Measurements from ENCODE around the gene ITGB4. TPM values are rescaled to one million over a fixed set of nuclear protein-coding genes. Genes with fewer than 3 reads are reported as not detected.

Gene ITGB4
- total RNA-seq, 2 experiments from 2014 or later, result 0.81 to 1.3 TPM

DNA sequence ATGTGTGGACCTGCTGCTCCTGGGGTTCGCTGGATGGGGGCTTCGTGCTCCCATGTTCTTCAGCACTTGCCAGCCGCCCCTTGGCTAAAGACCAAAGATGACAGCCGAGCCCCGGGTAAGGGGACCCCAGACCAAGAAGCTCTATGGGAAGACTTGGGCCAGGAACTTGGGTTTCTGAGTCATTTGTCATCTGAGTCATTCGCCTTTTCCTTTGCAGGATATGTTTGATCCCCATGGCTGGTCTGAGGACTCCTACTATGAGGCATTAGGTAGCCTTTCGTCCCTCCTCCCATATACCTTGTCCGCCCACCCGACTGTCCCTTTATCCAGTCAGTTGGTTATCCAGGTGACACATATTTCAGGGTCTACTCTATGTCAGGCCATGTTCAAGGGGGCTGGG lies 17.7 kb upstream of the ITGB4 start:
- Mint-ChIP-seq H3K4me1 (ENCODE audit: low read depth) (no peaks in the 10 kb centered on the region), H3K4me3 (no peak overlapping the region), H3K27ac (no peak overlapping the region), H3K9me3 (no peaks in the 10 kb centered on the region), H3K36me3 (ENCODE audit: low read depth) (peaks cover 88% of the 10 kb centered on the region), H3K27me3 (no peaks in the 10 kb centered on the region)
- TF ChIP-seq, protein P1, sequence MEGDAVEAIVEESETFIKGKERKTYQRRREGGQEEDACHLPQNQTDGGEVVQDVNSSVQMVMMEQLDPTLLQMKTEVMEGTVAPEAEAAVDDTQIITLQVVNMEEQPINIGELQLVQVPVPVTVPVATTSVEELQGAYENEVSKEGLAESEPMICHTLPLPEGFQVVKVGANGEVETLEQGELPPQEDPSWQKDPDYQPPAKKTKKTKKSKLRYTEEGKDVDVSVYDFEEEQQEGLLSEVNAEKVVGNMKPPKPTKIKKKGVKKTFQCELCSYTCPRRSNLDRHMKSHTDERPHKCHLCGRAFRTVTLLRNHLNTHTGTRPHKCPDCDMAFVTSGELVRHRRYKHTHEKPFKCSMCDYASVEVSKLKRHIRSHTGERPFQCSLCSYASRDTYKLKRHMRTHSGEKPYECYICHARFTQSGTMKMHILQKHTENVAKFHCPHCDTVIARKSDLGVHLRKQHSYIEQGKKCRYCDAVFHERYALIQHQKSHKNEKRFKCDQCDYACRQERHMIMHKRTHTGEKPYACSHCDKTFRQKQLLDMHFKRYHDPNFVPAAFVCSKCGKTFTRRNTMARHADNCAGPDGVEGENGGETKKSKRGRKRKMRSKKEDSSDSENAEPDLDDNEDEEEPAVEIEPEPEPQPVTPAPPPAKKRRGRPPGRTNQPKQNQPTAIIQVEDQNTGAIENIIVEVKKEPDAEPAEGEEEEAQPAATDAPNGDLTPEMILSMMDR (IDR thresholded peaks at IDR 0.05), result no peak
- no peaks in the 10 kb centered on the region for H3K9me3 ChIP-seq (ENCODE audit: control insufficient read depth in 1 of 2, insufficient read depth in 1 of 2, low read length in 2 of 2)
- ATAC-seq (ENCODE audit: poor library complexity), result no peak
- no peaks in the 10 kb centered on the region for H3K27me3 ChIP-seq (ENCODE audit: control insufficient read depth in 1 of 2, insufficient read depth in 2 of 2, low read length in 2 of 2)
- no peaks in the 10 kb centered on the region for H3K4me1 ChIP-seq (ENCODE audit: insufficient read depth, low read length)
- intact Hi-C loops (cut with DNase I, micrococcal nuclease), result no loop called here
- ChIA-PET POLR2A (no interaction called here), CTCF (no interaction called here)
- peaks cover 92% of the 10 kb centered on the region for H3K36me3 ChIP-seq (ENCODE audit: insufficient read depth, low read length)
- no peak overlapping the region for H3K4me3 ChIP-seq (ENCODE audit: low read length)
- DNase-seq, result no peak
- no peak overlapping the region for H3K27ac ChIP-seq (ENCODE audit: low read depth in 1 of 2, low read length in 2 of 2)

DNA sequence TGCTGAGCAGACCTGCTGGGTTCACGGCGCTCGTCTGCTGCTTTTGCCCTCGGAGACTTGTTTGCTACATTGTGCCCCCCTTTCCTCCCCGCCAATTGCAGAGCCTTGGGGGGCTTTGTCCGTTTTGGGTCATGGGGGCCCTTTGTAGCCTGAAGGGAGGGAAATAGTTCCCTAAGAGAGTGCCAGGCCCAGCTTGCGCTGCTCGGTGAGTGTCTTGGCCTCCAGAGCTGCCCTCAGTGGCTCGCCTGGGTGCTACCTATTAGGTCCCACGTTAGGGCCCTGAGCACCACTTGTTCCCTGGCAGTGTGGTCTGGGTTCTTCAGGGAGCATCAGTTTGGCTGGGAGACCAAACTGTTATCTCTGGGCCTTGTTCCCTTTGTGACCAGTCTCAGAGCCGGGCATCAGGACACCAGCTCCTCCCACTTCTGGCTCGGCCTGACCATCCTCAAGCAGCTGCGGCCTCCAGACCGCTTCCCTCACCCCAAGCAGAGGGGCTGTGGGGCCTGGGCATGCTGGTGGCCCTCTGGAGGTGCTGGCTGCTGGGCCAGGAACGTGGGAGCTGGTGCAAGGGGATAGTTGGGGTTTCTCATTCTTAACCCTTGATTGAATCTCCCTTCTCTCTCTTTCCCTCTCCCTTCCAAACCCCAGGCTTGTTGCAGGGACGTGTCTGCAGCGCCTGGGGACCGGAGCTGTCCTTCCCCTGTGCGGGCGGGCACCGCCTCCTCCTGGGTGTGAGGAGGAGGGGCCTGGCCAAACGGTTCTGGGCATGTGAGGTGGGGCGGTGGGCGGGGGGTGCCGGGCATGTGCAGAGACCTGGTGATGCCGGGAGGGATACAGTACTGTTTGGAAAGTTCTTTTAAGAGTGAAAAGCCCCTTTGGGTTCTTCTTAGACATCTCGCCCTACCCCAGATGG lies 16.0 kb upstream of the ITGB4 start:
- Histone ChIP-seq H3K36me3 (ENCODE audit: insufficient read depth, low read length) (peaks cover 77% of the 10 kb centered on the region), H3K4me3 (ENCODE audit: low read length) (no peak overlapping the region), H3K27ac (ENCODE audit: low read depth in 1 of 2, low read length in 2 of 2) (no peak overlapping the region), H3K27me3 (ENCODE audit: control insufficient read depth in 1 of 2, insufficient read depth in 2 of 2, low read length in 2 of 2) (no peaks in the 10 kb centered on the region), H3K9me3 (ENCODE audit: control insufficient read depth in 1 of 2, insufficient read depth in 1 of 2, low read length in 2 of 2) (no peaks in the 10 kb centered on the region), H3K4me1 (ENCODE audit: insufficient read depth, low read length) (no peaks in the 10 kb centered on the region)
- ChIA-PET CTCF (interaction anchor here (0.5 kb wide), 1 partner anchor 9 kb away, joined by 4 read pairs; no protein-coding TSS in a partner anchor), POLR2A (no interaction called here)
- H3K4me3 Mint-ChIP-seq, result no peak overlapping the region
- DNase-seq (no peak), ATAC-seq (ENCODE audit: poor library complexity) (no peak)
- intact Hi-C loops (cut with DNase I, micrococcal nuclease), result no loop called here
- H3K36me3 Mint-ChIP-seq (ENCODE audit: low read depth), result peaks cover 81% of the 10 kb centered on the region
- TF ChIP-seq, protein P1 (IDR thresholded peaks at IDR 0.05), result no peak
- no peak overlapping the region for H3K27ac Mint-ChIP-seq
- H3K27me3 Mint-ChIP-seq, result no peaks in the 10 kb centered on the region
- H3K4me1 Mint-ChIP-seq (ENCODE audit: low read depth), result no peaks in the 10 kb centered on the region
- no peaks in the 10 kb centered on the region for H3K9me3 Mint-ChIP-seq

DNA sequence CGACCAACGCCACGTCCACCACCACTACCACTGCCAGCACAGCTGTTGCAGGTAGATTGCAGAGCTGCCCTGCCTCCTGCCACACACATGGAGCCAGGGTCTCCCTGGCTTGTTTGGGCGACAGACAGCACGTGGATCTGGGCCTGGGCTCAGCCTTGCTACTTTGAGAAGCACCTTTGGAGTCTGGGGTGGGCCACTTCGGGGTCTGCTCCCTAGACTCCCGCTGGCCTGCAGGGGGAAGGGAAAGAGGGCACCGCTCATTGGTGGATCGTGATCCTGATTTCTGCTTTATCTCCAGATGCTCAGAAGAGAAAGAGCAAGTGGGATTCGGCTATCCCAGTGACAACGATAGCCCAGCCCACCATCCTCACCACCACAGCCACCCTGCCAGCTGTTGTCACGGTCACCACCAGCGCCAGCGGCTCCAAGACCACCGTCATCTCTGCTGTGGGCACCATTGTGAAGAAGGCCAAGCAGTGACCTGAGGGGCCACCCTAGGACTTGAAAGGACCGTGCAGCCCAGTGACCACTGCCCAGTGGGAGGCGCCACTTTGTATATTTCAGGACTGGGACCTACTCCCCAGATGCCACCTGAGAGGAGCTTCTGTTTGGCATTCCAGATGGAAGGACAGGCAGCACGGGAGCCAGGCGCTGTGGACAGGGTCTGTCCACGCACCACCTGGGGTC lies 15.1 kb upstream of the ITGB4 start:
- Histone ChIP-seq H3K27ac (ENCODE audit: low read depth in 1 of 2, low read length in 2 of 2) (no peak overlapping the region), H3K36me3 (ENCODE audit: insufficient read depth, low read length) (peaks cover 68% of the 10 kb centered on the region), H3K4me1 (ENCODE audit: insufficient read depth, low read length) (no peaks in the 10 kb centered on the region), H3K4me3 (ENCODE audit: low read length) (no peak overlapping the region), H3K27me3 (ENCODE audit: control insufficient read depth in 1 of 2, insufficient read depth in 2 of 2, low read length in 2 of 2) (no peaks in the 10 kb centered on the region), H3K9me3 (ENCODE audit: control insufficient read depth in 1 of 2, insufficient read depth in 1 of 2, low read length in 2 of 2) (no peaks in the 10 kb centered on the region)
- ChIA-PET CTCF (no interaction called here), POLR2A (no interaction called here)
- DNase-seq (no peak), ATAC-seq (ENCODE audit: poor library complexity) (no peak)
- Mint-ChIP-seq H3K27me3 (no peaks in the 10 kb centered on the region), H3K4me1 (ENCODE audit: low read depth) (no peaks in the 10 kb centered on the region), H3K27ac (no peak overlapping the region), H3K9me3 (no peaks in the 10 kb centered on the region), H3K36me3 (ENCODE audit: low read depth) (peaks cover 71% of the 10 kb centered on the region), H3K4me3 (no peak overlapping the region)
- TF ChIP-seq, protein P1 (IDR thresholded peaks at IDR 0.05), result no peak
- intact Hi-C loops (cut with DNase I, micrococcal nuclease), result no loop called here

All from CD4-positive, alpha-beta T cell (primary cell).